Hepatic stellate cell (primary cell): ENCODE data around the gene KAT5.
"Not testable (repeated sequence)": the region's sequence is repeated elsewhere in the genome, so short reads cannot be mapped to it uniquely, and the experiment has no call there.

ENCODE experiments used
- DNase-seq: peaks from one replicate; pipeline ENCODE4 v3.0.0; 2011; ENCODE audit warnings: low spot score

Gene KAT5

DNA sequence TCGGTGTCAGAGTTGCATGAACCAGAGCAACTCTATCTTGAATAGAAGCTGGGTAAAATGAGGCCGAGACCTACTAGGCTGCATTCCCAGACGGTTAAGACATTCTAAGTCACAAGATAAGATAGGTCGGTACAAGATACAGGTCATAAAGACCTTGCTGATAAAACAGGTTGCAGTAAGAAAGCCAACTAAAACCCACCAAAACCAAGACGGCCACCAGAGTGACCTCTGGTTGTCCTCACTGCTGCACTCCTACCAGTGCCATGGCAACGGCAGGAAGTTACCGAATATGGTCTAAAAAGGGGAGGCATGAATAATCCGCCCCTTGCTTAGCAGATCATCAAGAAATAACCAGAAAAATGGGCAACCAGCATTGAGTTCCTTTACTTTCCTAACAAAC, 2.4 kb upstream of the KAT5 start:
- DNase-seq = no peak

DNA sequence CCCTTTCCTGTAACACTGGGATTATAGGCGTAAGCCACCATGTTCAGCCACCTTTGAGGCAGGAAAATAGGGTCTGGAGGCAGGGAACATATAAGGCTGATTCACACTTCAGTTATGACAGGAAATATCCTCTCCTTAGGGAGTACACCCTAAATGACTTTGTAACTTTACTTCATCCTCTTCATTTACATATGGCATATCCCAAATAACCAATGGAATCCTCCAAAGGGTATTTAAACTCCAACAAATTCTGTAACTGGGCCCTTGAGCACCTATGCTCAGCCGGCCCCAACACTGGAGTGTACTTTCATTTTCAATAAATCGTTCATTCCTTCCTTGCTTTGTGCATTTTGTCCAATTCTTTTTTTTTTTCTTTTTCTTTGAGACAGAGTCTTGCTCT, 1.6 kb upstream of the KAT5 start:
- no peak for DNase-seq

DNA sequence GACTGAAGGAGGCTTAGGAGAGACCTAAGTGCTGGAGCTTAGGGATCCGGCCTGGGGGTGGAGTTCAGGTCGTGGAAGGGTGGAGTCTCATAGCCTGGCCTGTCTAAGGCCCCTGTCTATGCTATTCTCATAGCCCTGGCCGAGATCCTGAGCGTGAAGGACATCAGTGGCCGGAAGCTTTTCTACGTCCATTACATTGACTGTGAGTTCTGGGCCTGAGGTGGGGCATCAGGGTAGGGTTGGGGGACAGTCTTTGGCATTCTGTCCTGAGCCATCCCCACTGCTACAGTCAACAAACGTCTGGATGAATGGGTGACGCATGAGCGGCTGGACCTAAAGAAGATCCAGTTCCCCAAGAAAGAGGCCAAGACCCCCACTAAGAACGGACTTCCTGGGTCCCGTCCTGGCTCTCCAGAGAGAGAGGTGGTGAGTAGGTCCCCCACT, 603 bp downstream of the KAT5 start:
- no peak for DNase-seq

DNA sequence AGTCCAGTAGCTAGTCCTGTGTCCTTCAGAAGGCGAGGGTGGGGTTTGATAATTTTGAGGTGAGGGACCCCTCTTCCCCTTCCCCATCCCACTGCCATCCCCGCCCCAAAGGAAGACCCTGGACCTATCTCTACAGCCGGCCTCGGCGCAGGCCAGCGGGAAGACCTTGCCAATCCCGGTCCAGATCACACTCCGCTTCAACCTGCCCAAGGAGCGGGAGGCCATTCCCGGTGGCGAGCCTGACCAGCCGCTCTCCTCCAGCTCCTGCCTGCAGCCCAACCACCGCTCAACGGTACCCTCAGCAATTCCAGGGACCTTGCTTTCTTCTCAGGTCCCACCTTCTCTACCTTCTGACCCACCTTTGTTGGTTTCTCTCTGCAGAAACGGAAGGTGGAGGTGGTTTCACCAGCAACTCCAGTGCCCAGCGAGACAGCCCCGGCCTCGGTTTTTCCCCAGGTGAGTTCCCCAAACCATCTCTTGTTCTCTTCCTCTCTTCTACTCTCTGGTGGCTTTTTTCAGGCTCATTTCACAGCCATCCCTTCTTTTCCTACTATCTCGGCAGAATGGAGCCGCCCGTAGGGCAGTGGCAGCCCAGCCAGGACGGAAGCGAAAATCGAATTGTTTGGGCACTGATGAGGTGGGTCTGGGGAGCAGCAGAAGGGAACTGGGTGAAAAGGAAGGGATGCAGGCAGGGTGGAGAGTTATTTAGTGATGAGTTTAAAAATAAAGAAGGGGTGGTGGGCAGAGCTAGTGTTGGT, 1.3 kb downstream of the KAT5 start:
- no peak for DNase-seq

DNA sequence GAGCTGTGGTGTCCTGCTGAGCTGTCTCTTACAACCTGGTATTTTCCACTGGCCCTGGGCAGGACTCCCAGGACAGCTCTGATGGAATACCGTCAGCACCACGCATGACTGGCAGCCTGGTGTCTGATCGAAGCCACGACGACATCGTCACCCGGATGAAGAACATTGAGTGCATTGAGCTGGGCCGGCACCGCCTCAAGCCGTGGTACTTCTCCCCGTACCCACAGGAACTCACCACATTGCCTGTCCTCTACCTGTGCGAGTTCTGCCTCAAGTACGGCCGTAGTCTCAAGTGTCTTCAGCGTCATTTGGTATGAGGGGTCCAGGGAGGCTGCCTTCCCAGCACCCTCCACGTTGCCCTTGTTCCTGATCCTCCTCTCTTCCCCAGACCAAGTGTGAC, 2.4 kb downstream of the KAT5 start:
- no peak for DNase-seq

DNA sequence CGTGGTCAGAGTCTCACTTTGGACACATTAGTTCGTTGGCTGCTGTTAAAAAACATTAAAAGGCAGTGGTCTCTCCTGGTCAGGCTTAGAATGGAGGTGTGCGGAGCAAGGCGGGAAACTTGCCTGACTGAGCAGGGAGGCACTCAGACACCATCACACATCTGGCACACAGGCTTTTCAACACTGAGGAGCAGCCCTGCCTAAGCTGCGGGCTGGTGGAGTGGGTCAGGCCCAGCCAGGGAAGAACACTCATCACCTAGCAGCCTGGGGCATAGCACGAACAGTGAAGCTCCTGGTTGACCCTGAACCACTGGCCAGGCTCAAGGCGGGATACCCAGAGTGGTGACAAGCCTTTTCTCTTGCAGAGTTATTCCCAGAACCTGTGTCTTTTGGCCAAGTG, 4.2 kb downstream of the KAT5 start:
- DNase-seq = no peak

- no peak for DNase-seq
These were observed 4.8 kb downstream of the KAT5 start for GRCh38 chr11:65716774-65717405.

GRCh38 chr11:65717906-65718305, 5.9 kb downstream of the KAT5 start:
- DNase-seq = no peak

DNA sequence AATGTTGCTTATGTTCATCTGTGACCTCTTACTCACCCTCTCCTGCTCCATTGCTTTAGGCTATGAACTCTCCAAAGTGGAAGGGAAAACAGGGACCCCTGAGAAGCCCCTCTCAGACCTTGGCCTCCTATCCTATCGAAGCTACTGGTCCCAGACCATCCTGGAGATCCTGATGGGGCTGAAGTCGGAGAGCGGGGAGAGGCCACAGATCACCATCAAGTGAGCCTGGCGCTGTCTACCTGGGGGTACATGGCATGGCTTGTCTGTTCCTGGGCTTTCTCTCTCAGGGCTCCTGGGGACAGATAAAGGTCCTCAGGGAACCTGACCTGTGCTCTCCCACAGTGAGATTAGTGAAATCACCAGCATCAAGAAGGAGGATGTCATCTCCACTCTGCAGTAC, 6.5 kb downstream of the KAT5 start:
- DNase-seq = no peak

DNA sequence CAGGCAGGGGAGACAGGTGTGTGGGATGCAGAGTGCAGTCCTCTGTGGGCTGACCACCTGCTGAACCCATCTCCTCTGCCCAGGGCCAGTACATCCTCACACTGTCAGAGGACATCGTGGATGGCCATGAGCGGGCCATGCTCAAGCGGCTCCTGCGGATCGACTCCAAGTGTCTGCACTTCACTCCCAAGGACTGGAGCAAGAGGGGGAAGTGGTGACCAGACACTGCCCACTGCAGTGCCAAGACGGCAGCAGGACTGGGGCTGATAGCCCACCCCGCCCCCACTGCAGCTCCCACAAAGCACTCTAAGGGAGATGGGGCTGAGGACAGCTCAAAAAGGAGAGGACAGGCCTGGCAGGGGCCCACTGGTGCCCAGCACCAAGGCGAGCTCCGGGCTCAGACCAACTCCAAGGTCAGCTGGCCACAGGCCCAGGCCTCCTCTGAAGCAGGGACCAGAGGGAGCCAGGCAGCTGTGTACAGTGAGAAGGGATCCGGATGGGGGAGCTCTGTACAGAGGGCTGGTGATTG, 7.0 kb downstream of the KAT5 start:
- DNase-seq = peak; percentile 41

GRCh38 chr11:65719871-65720210, 7.8 kb downstream of the KAT5 start:
- peak; percentile 67 for DNase-seq

GRCh38 chr11:65720211-65720934, 8.3 kb downstream of the KAT5 start, which contains the start of gene RNASEH2C:
Gene RNASEH2C, minus strand, starts transcription at chr11:65720798. Its CDS starts 40 bp downstream, at chr11:65720758.
- peak; percentile 91 for DNase-seq

GRCh38 chr11:65722261-65722660, 10.2 kb downstream of the KAT5 start:
- DNase-seq = no peak

- DNase-seq = no peak
These were observed 14.6 kb downstream of the KAT5 start for GRCh38 chr11:65726660-65727059.

DNA sequence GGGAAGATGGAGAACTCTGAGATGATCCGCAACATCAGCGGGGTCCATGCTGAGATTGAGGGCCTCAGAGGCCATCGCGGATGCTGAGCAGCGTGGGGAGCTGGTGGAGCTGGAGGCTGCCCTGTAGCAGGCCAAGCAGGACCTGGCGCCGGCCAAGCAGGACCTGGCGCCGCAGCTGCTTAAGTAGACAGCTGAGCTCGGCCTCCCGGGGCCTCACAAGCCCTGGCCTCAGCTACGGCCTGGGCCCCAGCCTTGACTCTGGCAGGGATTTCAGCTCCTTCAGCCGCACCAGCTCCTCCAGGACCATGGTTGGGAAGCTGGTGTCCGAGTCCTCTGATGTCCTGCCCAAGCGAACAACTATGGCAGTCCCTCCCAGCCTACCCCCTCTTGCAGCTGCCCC, 15.8 kb downstream of the KAT5 start:
- DNase-seq = no peak

DNA sequence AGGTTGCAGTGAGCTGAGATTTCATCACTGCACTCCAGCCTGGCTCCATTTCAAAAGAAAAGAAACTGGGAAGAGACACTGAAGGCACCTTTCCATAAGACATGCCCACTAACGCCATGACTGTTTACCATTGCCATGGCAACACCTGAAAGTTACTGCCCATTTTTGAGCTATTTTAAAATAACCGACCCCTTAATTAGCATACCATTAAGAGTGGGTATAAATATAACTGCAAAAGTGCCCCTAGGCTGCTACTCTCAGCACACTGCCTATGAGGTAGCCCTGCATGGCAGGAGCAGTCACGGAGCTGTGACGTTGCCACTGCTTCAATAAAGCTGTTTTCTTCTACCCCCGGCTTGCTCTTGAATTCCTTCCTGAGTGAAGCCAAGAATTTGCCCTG, 18.4 kb downstream of the KAT5 start:
- no peak for DNase-seq

DNA sequence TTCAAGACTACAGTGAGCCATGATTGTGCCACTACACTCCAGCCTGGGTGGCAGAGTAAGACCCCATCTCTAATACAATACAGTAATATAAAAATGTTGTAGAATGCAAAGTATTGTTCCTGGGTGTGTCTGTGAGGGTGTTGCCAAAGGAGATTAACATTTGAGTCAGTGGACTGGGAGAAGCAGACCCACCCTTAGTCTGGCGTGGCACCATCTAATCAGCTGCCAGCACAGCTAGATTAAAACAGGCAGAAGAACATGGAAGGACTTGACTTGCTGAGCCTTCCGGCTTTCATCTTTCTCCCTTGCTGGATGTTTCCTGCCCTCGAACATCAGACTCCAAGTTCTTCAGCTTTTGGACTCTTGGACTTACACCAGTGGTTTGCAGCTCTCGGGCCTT, 23.1 kb downstream of the KAT5 start:
- not testable (repeated sequence) for DNase-seq

- no peak for DNase-seq
These were observed 24.8 kb downstream of the KAT5 start for GRCh38 chr11:65736810-65737209.

GRCh38 chr11:65739022-65739421, 27.0 kb downstream of the KAT5 start:
- no peak for DNase-seq

DNA sequence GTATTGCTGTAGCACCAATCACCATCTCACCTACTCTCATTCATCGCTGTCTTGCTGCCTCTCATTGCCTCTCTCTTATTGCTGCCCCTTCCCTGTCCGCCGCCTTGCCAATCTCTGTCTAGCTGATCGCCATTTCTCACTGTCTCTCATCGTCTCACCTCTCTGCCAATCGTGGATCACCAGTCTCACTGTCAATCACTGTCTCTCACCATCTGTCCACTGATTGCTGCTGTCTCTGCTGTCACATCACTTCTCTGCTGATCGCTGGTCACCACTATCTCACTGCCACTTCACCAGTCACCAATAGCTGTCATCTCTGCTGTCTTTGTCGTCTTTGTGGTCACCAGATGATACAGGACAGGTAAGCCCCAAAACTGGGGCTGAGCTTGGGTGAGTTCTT, 29.1 kb downstream of the KAT5 start:
- no peak for DNase-seq

DNA sequence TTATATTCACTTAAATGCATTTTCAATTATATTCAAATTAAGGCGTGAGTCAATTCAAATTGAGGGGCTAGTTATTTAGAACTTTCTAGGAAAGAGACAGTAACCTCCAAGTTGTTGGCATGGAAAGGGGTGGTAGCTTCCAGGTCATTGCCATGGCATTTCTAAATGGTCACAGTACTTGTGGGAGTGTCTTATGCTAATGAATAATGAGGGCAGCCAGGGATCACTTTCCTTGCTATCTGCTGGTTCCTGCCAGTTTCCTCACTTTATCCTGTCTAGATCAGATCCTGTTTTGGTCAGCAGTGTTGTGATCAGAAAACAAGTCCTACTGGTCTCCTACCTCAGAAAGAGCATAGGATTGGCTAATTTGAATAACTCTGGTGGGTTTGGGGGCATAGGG, 30.3 kb downstream of the KAT5 start:
- DNase-seq = no peak

DNA sequence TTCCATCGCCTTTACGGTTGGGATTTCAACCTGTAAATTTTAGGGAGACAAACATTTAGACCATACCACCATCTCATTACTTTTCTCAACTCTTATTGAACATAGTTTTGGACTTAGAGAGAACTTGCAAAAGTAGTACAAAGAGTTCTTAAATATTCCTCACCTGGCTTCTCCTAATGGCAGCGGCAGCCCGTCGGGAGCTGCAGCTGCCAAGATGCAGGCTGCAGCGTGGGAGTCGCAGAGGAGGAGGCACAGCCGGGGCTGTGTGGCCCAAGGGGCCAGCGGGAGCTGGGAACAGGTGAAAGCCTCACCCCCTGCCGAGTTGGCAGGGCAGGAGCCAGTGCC, 31.6 kb downstream of the KAT5 start:
- no peak for DNase-seq

DNA sequence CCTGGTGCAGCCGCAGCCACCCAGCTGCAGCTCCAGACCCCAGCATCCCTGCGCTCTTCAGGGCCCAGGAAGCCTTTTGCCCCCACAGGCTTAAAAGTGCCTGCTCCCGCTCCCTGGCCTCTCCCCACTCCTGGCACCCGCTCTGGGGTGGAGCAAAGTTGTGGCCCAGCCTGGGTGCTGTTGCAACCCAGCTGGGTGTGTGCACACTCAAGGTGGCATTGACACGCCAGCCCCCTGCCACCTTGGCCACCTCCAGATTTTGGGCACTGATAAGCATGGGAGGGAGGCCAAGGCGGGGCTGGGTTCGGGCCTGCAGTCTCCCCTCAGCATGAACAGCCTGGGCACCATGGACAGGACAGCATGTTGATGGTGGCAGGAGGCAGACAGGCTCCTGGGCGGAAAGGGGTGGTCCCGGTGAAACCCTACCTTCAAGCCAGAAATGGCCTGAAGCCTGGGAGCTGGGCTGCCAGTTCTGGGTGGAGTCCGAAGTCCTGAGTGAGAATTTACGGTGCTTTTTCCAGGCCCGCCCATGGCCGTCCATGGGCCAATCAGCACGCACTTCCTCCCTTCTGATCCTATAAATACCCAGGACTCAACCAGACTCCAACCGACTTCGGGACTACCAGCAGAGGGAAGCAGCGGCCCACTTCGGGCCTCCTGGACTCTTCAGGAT, 32.1 kb downstream of the KAT5 start:
- DNase-seq = peak; percentile 65
